Ascending aorta (tissue), 2 donors: Measurements from ENCODE around the gene CCDC7. TPM values are rescaled to one million over a fixed set of nuclear protein-coding genes. Genes with fewer than 3 reads are reported as not detected.

ENCODE experiments used
- DNase-seq, 2 donors: peaks; one replicate each; pipeline ENCODE4 v3.0.0-alpha.2; 2019; ENCODE audit warnings: low spot score in 2 of 2
- H3K27ac ChIP-seq, 2 donors: fragments of 200-600 bp; sonication (generic); one replicate each; pipeline ENCODE4 v1.5.1; 2016 to 2017; ENCODE audit warnings: mild to moderate bottlenecking in 1 of 2
- H3K27me3 ChIP-seq: fragments of 200-600 bp; sonication (generic); one replicate; pipeline ENCODE4 v1.5.1; 2017
- H3K36me3 ChIP-seq, 2 donors: fragments of 200-600 bp; sonication (generic); one replicate each; pipeline ENCODE4 v1.5.1; 2016
- H3K4me1 ChIP-seq, 2 donors: fragments of 200-600 bp; sonication (generic); one replicate each; pipeline ENCODE4 v1.5.1; 2016 to 2017; ENCODE audit warnings: mild to moderate bottlenecking in 1 of 2
- H3K4me3 ChIP-seq, 2 donors: fragments of 200-600 bp; sonication (generic); one replicate each; pipeline ENCODE4 v1.5.1; 2016 to 2017; ENCODE audit warnings: mild to moderate bottlenecking in 1 of 2
- H3K9me3 ChIP-seq, 2 donors: fragments of 200-600 bp; sonication (generic); one replicate each; pipeline ENCODE4 v1.5.1; 2016
- intact Hi-C: fragments of 100-400 bp; cut with DNase I; formaldehyde crosslinking; loops from one replicate; pipeline ENCODE4 v1.15.1; 2023
- total RNA-seq: library from RNA; depleted of rRNA; stranded (reverse); fragments of >200 nt; gene quantifications from one replicate; pipeline ENCODE4 v1.1.0, GENCODE V29; 2016
- TF ChIP-seq, protein P1 (sequence below), 3 experiments: fragments of 200-600 bp in 2 of 3; fragments of 450-650 bp in 1 of 3; sonication (generic) in 2 of 3; IDR thresholded peaks; one replicate each; pipeline ENCODE4 v1.5.1; 2016 to 2019; ENCODE audit warnings: antibody characterized with exemption in 3 of 3, mild to moderate bottlenecking in 1 of 3, moderate library complexity in 1 of 3

Gene CCDC7
- total RNA-seq, 1 donor from 2014 or later: 56.9 TPM

DNA sequence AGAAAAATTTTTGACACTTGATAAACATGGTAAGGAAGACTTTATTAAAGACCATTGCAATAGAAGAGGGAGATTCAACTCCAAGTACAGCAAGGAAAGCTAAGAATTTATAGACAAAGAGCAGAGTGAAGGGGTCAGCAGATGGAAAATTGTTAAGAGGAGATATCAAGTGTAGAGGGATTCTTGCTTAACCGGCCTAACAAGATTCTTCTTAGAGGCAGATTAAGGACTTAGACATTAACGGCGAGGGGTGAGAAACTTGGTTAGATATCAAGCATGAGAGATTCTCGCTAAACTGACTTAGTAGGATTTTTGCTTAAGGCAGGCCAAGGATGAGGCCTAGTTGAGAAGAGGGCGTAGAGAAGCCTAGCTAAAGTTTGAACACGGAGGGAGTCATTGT lies 436.1 kb downstream of the CCDC7 start:
- H3K4me1 ChIP-seq: no peaks in the 10 kb centered on the region
- H3K9me3 ChIP-seq: no peaks in the 10 kb centered on the region
- H3K27ac ChIP-seq: no peak overlapping the region
- intact Hi-C loops: no loop called here
- TF ChIP-seq, protein P1, sequence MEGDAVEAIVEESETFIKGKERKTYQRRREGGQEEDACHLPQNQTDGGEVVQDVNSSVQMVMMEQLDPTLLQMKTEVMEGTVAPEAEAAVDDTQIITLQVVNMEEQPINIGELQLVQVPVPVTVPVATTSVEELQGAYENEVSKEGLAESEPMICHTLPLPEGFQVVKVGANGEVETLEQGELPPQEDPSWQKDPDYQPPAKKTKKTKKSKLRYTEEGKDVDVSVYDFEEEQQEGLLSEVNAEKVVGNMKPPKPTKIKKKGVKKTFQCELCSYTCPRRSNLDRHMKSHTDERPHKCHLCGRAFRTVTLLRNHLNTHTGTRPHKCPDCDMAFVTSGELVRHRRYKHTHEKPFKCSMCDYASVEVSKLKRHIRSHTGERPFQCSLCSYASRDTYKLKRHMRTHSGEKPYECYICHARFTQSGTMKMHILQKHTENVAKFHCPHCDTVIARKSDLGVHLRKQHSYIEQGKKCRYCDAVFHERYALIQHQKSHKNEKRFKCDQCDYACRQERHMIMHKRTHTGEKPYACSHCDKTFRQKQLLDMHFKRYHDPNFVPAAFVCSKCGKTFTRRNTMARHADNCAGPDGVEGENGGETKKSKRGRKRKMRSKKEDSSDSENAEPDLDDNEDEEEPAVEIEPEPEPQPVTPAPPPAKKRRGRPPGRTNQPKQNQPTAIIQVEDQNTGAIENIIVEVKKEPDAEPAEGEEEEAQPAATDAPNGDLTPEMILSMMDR (IDR thresholded peaks at IDR 0.05): no peak
- H3K27me3 ChIP-seq: no peaks in the 10 kb centered on the region
- no peak for DNase-seq
- no peaks in the 10 kb centered on the region for H3K36me3 ChIP-seq
- no peak overlapping the region for H3K4me3 ChIP-seq

DNA sequence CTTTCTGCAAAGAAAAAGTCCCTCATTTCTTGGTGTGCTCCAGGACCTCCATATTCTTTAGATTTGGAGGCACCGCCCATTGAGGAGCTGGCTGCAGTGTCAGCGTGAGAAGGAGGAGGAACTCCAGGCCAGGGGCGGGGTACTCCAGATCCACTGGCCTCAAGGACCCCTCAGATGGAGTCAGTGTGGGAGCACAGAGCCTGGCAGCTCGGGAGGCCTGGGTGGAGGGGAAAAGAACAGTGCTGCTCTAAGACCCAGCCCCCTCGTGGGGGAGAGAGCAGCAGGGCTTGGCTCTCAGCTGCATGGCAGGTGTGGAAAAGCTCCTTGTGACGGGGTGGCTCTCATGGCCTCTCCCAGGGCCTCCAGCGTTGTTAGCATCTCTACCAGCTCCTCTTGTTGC lies 441.5 kb downstream of the CCDC7 start:
- TF ChIP-seq, protein P1 (IDR thresholded peaks at IDR 0.05): no peak
- no peaks in the 10 kb centered on the region for H3K36me3 ChIP-seq
- no peaks in the 10 kb centered on the region for H3K4me1 ChIP-seq
- H3K9me3 ChIP-seq: no peaks in the 10 kb centered on the region
- no peak for DNase-seq
- no peaks in the 10 kb centered on the region for H3K27me3 ChIP-seq
- intact Hi-C loops: no loop called here
- no peak overlapping the region for H3K4me3 ChIP-seq
- H3K27ac ChIP-seq: no peak overlapping the region

DNA sequence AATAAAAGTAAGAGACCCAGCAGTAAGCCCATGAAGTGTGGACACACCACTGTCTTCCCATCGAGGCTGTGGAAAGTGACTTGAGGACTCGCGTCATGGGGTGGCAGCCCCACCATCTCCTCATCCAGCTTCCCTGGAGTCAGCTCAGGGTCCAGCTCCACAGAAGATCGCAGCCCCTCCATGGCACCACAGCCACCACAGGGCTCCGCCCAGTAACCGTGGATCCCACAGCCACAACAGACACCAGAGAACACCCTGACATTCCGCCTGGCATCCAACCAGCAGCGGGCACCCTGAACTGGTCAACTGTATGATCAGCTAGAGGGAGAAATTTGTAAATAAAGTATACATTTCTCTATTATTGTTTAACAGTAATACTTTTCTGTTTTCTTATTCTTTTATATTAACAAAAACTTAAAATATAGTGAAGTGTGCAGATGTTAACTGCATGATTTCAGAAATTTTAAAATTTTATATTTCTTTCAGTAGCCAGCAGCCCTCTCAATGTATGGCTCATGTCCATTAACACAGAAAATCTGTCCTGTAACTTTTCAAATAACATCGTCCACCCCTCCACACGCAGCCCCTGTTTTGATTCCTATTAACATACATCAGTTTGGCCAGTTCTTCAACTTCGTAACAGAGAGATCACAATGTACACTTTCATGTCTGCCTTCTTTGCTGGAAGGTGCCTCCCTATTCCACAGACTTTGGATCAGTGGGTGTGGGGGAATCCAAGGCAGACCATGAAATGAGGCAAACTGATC lies 442.4 kb downstream of the CCDC7 start:
- Histone ChIP-seq H3K27ac (no peak overlapping the region), H3K9me3 (no peaks in the 10 kb centered on the region), H3K36me3 (no peaks in the 10 kb centered on the region), H3K4me1 (no peaks in the 10 kb centered on the region), H3K27me3 (no peaks in the 10 kb centered on the region), H3K4me3 (no peak overlapping the region)
- TF ChIP-seq, protein P1 (IDR thresholded peaks at IDR 0.05): no peak
- DNase-seq: no peak
- intact Hi-C loops: no loop called here

DNA sequence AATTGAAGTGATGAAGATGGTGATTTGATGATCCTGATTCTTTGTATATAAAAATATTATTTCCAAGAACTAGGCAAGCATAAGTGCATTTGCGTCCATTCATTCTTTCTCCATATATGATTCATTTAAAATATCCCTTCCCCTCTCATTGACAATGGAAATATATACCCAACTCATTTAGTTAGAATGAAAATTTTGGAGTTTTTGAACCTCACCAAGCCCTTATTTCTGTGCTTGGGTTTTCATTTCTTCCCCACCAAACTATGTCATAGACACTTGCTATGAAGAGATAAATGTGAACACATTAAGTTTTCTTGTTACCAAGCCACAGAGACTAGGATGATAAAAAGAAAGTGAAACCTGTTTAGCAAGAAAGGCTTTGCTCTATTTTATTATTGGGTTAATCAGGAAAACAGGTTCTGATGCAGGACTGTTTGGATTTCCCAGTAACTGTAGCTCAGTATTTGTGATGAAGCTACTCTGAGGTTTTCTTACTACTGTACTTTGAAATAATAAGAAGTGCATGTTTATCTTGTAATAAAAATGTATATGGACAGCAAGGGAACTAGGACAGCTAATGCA lies 443.8 kb downstream of the CCDC7 start:
- TF ChIP-seq, protein P1 (IDR thresholded peaks at IDR 0.05): no peak
- intact Hi-C loops: no loop called here

DNA sequence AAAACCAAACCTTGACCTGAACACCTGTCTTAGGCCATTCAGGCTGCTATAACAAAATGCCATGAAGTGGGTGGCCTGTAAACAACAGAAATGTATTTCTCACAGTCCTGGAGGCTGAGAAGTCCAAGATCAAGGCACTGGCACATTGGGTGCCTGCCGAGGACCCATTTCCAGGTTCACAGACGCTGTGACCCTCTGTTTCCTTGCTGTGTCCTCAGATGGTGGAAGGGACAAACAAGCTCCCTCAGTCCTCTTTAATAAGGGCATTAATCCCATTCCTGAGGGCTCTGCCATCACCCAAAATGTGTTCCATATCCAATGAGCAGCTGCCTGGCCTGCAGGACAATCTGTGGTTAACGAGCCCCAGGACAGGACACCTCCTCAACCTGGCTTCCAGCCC lies 444.5 kb downstream of the CCDC7 start:
- TF ChIP-seq, protein P1 (IDR thresholded peaks at IDR 0.05): no peak
- no peaks in the 10 kb centered on the region for H3K9me3 ChIP-seq
- intact Hi-C loops: no loop called here
- H3K4me3 ChIP-seq: no peak overlapping the region
- H3K36me3 ChIP-seq: peaks cover 0 to 1% of the 10 kb centered on the region in 2 donors
- no peaks in the 10 kb centered on the region for H3K27me3 ChIP-seq
- H3K4me1 ChIP-seq: no peaks in the 10 kb centered on the region
- no peak overlapping the region for H3K27ac ChIP-seq
- DNase-seq: no peak

More for the DNA sequence above, 443.8 kb downstream of the CCDC7 start:
- no peak overlapping the region for H3K4me3 ChIP-seq
- no peaks in the 10 kb centered on the region for H3K9me3 ChIP-seq
- no peaks in the 10 kb centered on the region for H3K36me3 ChIP-seq
- no peaks in the 10 kb centered on the region for H3K27me3 ChIP-seq
- no peaks in the 10 kb centered on the region for H3K4me1 ChIP-seq
- no peak overlapping the region for H3K27ac ChIP-seq
- DNase-seq: no peak
